Hematopoietic multipotent progenitor cell treated with erythropoietin and hydrocortisone succinate and interleukin-3 and kit ligand, for 4 days (in vitro differentiated cells): Measurements from ENCODE around the gene FES.
"Not testable (repeated sequence)": the region's sequence is repeated elsewhere in the genome, so short reads cannot be mapped to it uniquely, and the experiment has no call there.

ENCODE experiments used
- DNase-seq: peaks from one replicate; pipeline ENCODE4 v3.0.0-alpha.2; 2015

FES gene

GRCh38 chr15:90911906-90912769 is 27.8 kb downstream of the FES start:
- DNase-seq, result no peak

GRCh38 chr15:90912770-90913075 is 28.4 kb downstream of the FES start:
- DNase-seq, result no peak

DNA sequence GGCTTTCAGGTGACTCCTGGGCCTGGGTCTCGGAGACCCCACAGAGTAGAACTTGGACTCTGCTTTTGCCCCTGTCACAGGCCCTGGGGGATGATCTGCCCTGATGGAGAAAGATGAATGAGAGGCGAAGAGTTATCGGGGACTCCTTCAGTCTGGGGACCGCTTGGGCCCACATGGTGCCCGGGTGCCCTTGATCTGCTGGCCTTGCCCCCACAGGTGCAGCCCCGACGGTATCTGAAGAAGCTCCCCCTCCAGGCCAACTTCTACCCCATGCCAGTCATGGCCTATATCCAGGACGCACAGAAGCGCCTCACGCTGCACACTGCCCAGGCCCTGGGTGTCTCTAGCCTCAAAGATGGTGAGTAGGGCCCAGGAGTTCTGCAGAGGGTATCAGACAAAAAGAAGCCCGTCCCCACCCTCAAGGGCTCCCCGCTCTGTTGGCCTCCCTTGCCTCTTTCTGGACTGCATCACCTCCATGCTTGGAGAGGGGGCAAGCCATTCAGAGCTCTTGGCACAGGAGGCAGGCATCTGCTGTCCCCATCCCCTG is 29.2 kb downstream of the FES start:
- DNase-seq, result no peak

GRCh38 chr15:90914305-90915080 is 30.2 kb downstream of the FES start:
- peak; percentile 24 for DNase-seq

DNA sequence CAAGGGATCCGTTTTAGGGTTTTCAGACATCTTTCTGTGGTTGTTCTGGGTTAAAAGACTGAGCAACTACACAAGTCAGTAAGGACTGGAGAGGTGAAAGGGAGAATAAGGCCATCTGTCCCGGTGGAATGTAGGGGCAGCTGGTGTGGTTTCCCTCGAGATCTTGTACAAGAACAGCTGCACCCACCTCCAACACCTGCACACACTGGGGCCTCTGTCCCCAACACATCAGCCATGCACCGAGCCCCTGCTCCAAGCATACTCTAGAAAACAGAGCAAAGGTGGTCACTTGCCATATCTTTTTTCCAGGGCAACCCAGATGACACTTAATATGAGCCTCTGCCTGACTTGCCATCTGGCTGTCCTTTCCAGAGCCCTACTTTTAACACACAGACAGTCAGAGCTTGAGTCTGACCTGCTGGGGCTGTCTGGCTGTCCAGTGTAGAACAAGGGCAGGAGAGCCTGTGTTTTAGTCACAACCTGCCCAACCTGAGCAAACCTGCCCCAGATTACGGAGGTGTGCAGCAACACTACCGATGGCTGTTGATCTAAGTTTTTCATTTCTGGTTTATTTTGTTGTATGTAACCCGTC is 31.0 kb downstream of the FES start:
- peak; percentile 15 for DNase-seq

- DNase-seq, result peak; percentile 83
Measured at GRCh38 chr15:90915808-90916440, 31.6 kb downstream of the FES start.

DNA sequence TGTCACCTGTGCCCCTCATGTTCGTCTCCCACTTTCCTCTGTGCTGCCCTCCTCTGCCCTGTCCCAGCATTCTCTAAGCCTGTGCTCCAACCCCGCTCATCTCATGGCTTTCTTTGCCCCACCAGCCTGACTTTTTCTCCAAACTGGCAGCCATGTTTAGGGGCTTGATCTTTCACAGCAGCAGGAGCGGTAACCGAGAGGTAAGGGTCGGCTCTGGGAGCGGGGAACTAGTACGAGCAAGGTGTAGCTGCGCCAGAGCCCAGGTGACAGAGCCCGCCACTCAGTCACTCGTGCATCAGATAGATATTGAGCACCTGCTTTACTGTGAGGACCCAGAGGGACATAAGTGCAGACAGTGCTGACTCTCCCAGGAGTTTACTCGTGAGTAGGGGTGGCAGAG is 32.2 kb downstream of the FES start:
- no peak for DNase-seq

- DNase-seq, result no peak
Measured at GRCh38 chr15:90917569-90917968, 33.3 kb downstream of the FES start.

- DNase-seq, result no peak
Measured at GRCh38 chr15:90918034-90918788, 33.9 kb downstream of the FES start.

DNA sequence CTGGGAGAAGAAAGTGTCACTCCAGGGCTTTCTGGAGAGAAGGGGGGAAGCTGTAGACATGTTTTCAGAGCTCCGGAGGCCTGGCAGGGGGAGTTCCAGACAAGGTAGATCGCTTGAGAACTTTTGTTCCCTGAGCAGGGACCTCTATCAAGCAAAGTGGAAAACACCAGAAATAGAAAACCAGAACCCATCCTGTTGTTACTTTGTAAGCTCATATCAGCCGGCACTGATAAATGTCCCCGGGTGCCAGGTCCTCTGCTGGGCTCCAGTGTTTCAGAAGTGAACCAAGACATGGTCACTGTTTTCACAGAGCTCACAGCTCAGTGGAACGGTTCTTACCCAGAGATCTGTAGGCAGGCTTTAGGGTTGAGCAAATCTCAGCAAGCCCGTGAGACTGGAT is 34.5 kb downstream of the FES start:
- no peak for DNase-seq

DNA sequence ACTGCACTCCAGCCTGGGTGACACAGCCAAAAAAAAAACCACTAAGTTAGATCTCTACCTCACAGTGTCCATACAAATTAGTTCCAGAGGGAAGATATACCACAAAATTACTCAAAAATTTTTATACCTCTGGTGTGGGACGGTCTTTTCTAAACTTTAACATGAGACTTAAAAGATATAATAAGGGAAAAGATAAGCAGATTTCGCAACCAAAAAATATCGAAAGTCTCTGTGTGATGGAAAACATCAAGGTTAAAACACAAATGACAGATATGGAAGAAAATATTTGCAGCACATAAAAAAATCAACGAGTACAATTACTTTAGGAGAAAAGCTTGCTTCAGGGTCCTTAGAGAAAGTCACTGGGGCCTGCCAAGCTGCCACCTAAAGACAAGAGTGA is 37.6 kb downstream of the FES start:
- no peak for DNase-seq

GRCh38 chr15:90922712-90923322 is 38.5 kb downstream of the FES start:
- peak; percentile 61 for DNase-seq

GRCh38 chr15:90924375-90924774 is 40.1 kb downstream of the FES start:
- DNase-seq, result no peak

- not testable (repeated sequence) for DNase-seq
Measured at GRCh38 chr15:90926766-90927165, 42.5 kb downstream of the FES start.

- DNase-seq, result not testable (repeated sequence)
Measured at GRCh38 chr15:90928106-90928505, 43.8 kb downstream of the FES start.

DNA sequence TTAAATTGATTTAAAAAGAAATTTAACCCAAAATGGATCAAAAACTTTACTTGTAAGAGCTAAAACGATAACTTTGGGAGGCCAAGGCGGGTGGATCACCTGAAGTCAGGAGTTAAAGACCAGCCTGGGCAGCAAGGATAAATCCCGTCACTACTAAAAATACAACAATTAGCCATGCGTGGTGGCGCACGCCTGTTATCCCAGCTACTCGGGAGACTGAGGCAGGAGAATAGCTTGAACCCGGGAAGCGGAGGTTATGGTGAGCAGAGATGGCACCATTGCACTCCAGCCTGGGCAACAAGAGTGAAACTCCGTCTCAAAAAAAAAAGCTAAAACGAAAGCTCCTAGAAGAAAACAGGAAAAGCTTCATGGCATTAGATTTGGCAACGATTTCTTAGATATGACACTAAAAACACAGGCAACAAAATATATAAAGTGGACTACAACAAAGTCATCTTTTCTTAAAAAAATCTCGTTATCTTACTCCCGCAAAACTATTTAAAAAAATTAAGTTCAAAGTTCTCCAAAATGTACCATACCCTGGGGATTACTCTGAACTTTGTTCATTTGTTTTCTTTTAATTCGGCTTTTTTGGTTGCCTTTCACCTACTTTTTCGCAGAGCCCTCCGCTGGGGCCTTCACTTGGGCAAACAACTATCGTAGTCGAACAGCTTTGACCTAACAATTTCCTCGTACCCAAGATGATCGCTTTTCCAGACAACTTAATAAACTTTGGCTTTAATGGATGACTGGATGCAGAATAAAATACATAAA is 45.1 kb downstream of the FES start:
- DNase-seq, result no peak

- no peak for DNase-seq
Measured at GRCh38 chr15:90930861-90931574, 46.7 kb downstream of the FES start.

DNA sequence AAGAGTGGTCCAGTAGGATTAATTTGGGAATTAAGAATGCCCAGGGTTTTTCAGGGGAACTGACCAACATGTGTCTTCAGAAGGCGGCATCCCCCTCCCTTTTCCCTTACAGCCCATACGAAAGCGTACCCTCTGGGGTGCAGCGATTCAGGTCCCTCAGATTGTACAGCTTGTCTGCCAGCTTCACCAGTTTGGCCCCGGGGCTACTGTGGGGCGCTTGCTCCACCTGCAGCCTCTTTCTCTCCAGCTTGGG is 47.2 kb downstream of the FES start:
- DNase-seq, result no peak

GRCh38 chr15:90931828-90932659 is 47.7 kb downstream of the FES start, which contains the start of gene HDDC3:
TSS of gene HDDC3 (minus strand) at chr15:90932549. CDS start at chr15:90932540, 9 bp downstream.
- peak; percentile 97 for DNase-seq

- no peak for DNase-seq
Measured at GRCh38 chr15:90932660-90932991, 48.3 kb downstream of the FES start.
